HepG2 (cell line): ENCODE measurements around the gene ALPK3.

Experiments
- CTCF ChIP-seq: sonication (generic); formaldehyde crosslinking; IDR thresholded peaks from 2 replicates; pipeline ENCODE4 v1.5.0; 2020; ENCODE audit warnings: mild to moderate bottlenecking, missing genetic modification reagents, moderate library complexity
- FOXK1 ChIP-seq: sonication (generic); formaldehyde crosslinking; IDR thresholded peaks from 2 replicates; pipeline ENCODE4 v1.4.0; 2020; ENCODE audit warnings: low read depth, missing genetic modification reagents, borderline replicate concordance
- HDAC1 ChIP-seq: sonication (generic); formaldehyde crosslinking; IDR thresholded peaks from 2 replicates; pipeline ENCODE4 v1.5.1; 2020; ENCODE audit warnings: mild to moderate bottlenecking, missing genetic modification reagents
- POLR2A ChIP-seq, 2 experiments: IDR thresholded peaks; 2 replicates each; pipeline ENCODE4 v1.6.1; 2011; ENCODE audit warnings: low read depth in 2 of 2, low read length in 2 of 2, mild to moderate bottlenecking in 1 of 2, moderate library complexity in 1 of 2; ENCODE audit not compliant: insufficient read depth in 1 of 2
- ZBTB7A ChIP-seq: sonication (generic); formaldehyde crosslinking; IDR thresholded peaks from 2 replicates; pipeline ENCODE4 v1.8.0; 2022; ENCODE audit warnings: mild to moderate bottlenecking, missing genetic modification reagents
- ZFAT ChIP-seq: sonication (generic); formaldehyde crosslinking; conservative IDR thresholded peaks from 2 replicates; pipeline ENCODE4 v1.8.1; 2023; ENCODE audit warnings: missing genetic modification reagents, inconsistent platforms
- ZFP82 ChIP-seq: sonication (generic); formaldehyde crosslinking; IDR thresholded peaks from 2 replicates; pipeline ENCODE4 v1.5.1; 2020; ENCODE audit warnings: mild to moderate bottlenecking, missing genetic modification reagents, borderline replicate concordance
- ZFP90 ChIP-seq: sonication (generic); formaldehyde crosslinking; IDR thresholded peaks from 2 replicates; pipeline ENCODE4 v1.8.0; 2022; ENCODE audit warnings: missing genetic modification reagents, mild to moderate bottlenecking, inconsistent platforms, borderline replicate concordance
- ZFP91 ChIP-seq: sonication (generic); formaldehyde crosslinking; IDR thresholded peaks from 2 replicates; pipeline ENCODE4 v1.9.0; 2022; ENCODE audit warnings: missing genetic modification reagents, mild to moderate bottlenecking, borderline replicate concordance
- ZMYM3 ChIP-seq: sonication (generic); formaldehyde crosslinking; IDR thresholded peaks from 2 replicates; pipeline ENCODE4 v1.5.1; 2020; ENCODE audit warnings: mild to moderate bottlenecking, missing genetic modification reagents
- ZNF121 ChIP-seq: sonication (generic); formaldehyde crosslinking; IDR thresholded peaks from 2 replicates; pipeline ENCODE4 v1.5.0; 2020; ENCODE audit warnings: mild to moderate bottlenecking, missing genetic modification reagents
- ZNF264 ChIP-seq: sonication (generic); formaldehyde crosslinking; IDR thresholded peaks from 2 replicates; pipeline ENCODE4 v1.4.0; 2020; ENCODE audit warnings: missing genetic modification reagents
- TF ChIP-seq, protein P1 (sequence below): sonication (generic); formaldehyde crosslinking; IDR thresholded peaks from 2 replicates; pipeline ENCODE4 v1.4.0; 2020; ENCODE audit warnings: missing genetic modification reagents
- TF ChIP-seq, protein P2 (sequence below): sonication (generic); formaldehyde crosslinking; IDR thresholded peaks from 2 replicates; pipeline ENCODE4 v1.4.0; 2020; ENCODE audit warnings: missing genetic modification reagents, borderline replicate concordance

GRCh38 chr15:84834229-84834955, 17.2 kb downstream of the ALPK3 start:
- TF ChIP-seq CTCF (CRISPR knock-in tag): no peak
- TF ChIP-seq POLR2A (IDR thresholded peaks at IDR 0.05; ENCODE audit: insufficient read depth in 1 of 2, low read depth in 2 of 2, low read length in 2 of 2): no peak
- TF ChIP-seq ZMYM3 (CRISPR knock-in tag): no peak
- no peak for TF ChIP-seq FOXK1 (CRISPR knock-in tag)
- TF ChIP-seq HDAC1 (CRISPR knock-in tag): no peak
- TF ChIP-seq ZFAT (CRISPR knock-in tag): no peak
- TF ChIP-seq, protein P1, sequence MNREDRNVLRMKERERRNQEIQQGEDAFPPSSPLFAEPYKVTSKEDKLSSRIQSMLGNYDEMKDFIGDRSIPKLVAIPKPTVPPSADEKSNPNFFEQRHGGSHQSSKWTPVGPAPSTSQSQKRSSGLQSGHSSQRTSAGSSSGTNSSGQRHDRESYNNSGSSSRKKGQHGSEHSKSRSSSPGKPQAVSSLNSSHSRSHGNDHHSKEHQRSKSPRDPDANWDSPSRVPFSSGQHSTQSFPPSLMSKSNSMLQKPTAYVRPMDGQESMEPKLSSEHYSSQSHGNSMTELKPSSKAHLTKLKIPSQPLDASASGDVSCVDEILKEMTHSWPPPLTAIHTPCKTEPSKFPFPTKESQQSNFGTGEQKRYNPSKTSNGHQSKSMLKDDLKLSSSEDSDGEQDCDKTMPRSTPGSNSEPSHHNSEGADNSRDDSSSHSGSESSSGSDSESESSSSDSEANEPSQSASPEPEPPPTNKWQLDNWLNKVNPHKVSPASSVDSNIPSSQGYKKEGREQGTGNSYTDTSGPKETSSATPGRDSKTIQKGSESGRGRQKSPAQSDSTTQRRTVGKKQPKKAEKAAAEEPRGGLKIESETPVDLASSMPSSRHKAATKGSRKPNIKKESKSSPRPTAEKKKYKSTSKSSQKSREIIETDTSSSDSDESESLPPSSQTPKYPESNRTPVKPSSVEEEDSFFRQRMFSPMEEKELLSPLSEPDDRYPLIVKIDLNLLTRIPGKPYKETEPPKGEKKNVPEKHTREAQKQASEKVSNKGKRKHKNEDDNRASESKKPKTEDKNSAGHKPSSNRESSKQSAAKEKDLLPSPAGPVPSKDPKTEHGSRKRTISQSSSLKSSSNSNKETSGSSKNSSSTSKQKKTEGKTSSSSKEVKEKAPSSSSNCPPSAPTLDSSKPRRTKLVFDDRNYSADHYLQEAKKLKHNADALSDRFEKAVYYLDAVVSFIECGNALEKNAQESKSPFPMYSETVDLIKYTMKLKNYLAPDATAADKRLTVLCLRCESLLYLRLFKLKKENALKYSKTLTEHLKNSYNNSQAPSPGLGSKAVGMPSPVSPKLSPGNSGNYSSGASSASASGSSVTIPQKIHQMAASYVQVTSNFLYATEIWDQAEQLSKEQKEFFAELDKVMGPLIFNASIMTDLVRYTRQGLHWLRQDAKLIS (CRISPR knock-in tag): no peak
- no peak for TF ChIP-seq ZFP91 (CRISPR knock-in tag)
- TF ChIP-seq ZFP82 (CRISPR knock-in tag): no peak
- no peak for TF ChIP-seq ZFP90 (CRISPR knock-in tag)
- no peak for TF ChIP-seq ZNF264
- no peak for TF ChIP-seq ZNF121
- no peak for TF ChIP-seq ZBTB7A
- TF ChIP-seq, protein P2, sequence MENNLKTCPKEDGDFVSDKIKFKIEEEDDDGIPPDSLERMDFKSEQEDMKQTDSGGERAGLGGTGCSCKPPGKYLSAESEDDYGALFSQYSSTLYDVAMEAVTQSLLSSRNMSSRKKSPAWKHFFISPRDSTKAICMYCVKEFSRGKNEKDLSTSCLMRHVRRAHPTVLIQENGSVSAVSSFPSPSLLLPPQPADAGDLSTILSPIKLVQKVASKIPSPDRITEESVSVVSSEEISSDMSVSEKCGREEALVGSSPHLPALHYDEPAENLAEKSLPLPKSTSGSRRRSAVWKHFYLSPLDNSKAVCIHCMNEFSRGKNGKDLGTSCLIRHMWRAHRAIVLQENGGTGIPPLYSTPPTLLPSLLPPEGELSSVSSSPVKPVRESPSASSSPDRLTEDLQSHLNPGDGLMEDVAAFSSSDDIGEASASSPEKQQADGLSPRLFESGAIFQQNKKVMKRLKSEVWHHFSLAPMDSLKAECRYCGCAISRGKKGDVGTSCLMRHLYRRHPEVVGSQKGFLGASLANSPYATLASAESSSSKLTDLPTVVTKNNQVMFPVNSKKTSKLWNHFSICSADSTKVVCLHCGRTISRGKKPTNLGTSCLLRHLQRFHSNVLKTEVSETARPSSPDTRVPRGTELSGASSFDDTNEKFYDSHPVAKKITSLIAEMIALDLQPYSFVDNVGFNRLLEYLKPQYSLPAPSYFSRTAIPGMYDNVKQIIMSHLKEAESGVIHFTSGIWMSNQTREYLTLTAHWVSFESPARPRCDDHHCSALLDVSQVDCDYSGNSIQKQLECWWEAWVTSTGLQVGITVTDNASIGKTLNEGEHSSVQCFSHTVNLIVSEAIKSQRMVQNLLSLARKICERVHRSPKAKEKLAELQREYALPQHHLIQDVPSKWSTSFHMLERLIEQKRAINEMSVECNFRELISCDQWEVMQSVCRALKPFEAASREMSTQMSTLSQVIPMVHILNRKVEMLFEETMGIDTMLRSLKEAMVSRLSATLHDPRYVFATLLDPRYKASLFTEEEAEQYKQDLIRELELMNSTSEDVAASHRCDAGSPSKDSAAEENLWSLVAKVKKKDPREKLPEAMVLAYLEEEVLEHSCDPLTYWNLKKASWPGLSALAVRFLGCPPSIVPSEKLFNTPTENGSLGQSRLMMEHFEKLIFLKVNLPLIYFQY (CRISPR knock-in tag): no peak
